Measurements from ENCODE around the gene NBEAL1. TPM values are rescaled to one million over a fixed set of nuclear protein-coding genes. Genes with fewer than 3 reads are reported as not detected.
"Not testable (repeated sequence)": the region's sequence is repeated elsewhere in the genome, so short reads cannot be mapped to it uniquely, and the experiment has no call there.

The NBEAL1 gene
- total and polyA plus RNA-seq, 12 donors, result 2.5 to 24.5 (median 17.9) TPM

DNA sequence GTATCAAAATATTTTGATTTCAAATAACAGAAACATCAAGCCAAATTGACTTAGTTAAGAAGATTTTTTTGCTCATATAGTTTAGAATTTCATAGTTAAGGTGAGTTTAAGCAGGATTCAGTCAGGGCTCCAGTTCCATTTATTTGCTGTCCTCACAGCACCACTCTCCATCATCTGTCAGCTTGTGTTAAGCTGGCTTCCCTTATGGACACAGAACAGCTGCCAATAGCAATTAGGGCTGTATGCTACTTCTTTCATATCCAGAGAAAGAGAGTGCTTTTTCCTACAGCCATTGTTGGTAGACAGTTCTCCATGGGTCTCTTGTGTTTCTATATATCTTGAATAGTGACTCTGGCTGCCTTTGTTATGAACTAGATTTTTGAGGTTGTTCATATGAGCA is 128.7 kb downstream of the NBEAL1 start:
- DNase-seq (no peak), ATAC-seq (no peak)
- no peak overlapping the region for H3K4me3 ChIP-seq
- no peak overlapping the region for H3K27ac ChIP-seq
- H3K9me3 ChIP-seq, result no peaks in the 10 kb centered on the region
- no peaks in the 10 kb centered on the region for H3K27me3 ChIP-seq
- TF ChIP-seq, protein P1, sequence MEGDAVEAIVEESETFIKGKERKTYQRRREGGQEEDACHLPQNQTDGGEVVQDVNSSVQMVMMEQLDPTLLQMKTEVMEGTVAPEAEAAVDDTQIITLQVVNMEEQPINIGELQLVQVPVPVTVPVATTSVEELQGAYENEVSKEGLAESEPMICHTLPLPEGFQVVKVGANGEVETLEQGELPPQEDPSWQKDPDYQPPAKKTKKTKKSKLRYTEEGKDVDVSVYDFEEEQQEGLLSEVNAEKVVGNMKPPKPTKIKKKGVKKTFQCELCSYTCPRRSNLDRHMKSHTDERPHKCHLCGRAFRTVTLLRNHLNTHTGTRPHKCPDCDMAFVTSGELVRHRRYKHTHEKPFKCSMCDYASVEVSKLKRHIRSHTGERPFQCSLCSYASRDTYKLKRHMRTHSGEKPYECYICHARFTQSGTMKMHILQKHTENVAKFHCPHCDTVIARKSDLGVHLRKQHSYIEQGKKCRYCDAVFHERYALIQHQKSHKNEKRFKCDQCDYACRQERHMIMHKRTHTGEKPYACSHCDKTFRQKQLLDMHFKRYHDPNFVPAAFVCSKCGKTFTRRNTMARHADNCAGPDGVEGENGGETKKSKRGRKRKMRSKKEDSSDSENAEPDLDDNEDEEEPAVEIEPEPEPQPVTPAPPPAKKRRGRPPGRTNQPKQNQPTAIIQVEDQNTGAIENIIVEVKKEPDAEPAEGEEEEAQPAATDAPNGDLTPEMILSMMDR (IDR thresholded peaks at IDR 0.05), result no peak
- H3K36me3 ChIP-seq, result peaks cover 0 to 98% (median 16%) of the 10 kb centered on the region in 9 donors
- H3K4me1 ChIP-seq, result no peaks in the 10 kb centered on the region
- intact Hi-C loops (cut with DNase I), result no loop called here

DNA sequence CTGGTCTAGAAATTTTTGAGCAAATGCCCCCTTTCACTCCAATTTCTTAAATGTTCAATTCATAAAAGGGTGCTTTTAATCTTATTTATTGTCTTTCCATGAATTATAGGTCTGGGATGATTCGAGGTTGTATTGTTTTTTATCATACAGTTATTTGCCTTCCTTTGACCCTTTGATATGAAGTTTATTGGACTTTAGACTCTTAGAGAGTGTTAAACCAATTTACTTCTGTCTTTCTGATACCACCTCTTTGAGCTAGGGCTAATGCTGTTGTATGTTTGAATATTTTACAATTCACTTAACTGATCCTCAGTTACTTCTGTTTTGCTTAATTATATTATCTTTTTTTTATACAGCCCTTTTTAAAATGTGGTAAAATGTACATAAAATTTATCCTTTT is 134.5 kb downstream of the NBEAL1 start:
- TF ChIP-seq, protein P1 (IDR thresholded peaks at IDR 0.05), result no peak
- no peak for ATAC-seq
- H3K4me1 ChIP-seq, result no peaks in the 10 kb centered on the region
- intact Hi-C loops (cut with DNase I), result no loop called here
- H3K27me3 ChIP-seq, result no peaks in the 10 kb centered on the region
- WGBS, 2 donors, result 89 to 98% methylated on average over 1 of the region's 1 CpG
- DNase-seq, result no peak
- no peak overlapping the region for H3K4me3 ChIP-seq
- H3K36me3 ChIP-seq, result peaks cover 0 to 96% (median 33%) of the 10 kb centered on the region in 9 donors
- peaks cover 0 to 6% (median 0%) of the 10 kb centered on the region in 11 donors for H3K9me3 ChIP-seq
- H3K27ac ChIP-seq, result no peak overlapping the region

DNA sequence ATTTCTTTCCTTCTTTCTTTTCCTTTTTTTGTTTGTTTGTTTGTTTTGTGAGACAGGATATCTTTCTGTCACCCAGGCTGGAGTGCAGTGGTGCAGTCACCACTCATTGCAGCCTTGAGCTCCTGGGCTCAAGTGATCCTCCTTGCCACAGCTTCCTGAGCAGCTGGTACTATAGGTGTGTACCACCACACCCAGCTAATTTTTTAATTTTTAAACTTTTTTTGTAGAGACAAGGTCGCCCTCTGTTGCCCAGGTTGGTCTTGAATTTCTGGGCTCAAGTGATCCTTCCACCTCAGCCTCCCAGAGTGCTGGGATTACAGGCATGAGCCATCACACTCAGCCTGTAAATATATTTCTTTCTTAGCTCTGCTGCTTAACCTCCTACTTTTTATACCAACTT is 140.7 kb downstream of the NBEAL1 start:
- intact Hi-C loops (cut with DNase I), result no loop called here
- Histone ChIP-seq H3K27ac (no peak overlapping the region), H3K36me3 (peaks cover 0 to 94% (median 24%) of the 10 kb centered on the region in 9 donors), H3K27me3 (no peaks in the 10 kb centered on the region), H3K9me3 (no peaks in the 10 kb centered on the region), H3K4me3 (no peak overlapping the region), H3K4me1 (no peaks in the 10 kb centered on the region)
- 92 to 94% methylated on average over 1 of the region's 1 CpG for WGBS, 2 donors
- TF ChIP-seq, protein P1 (IDR thresholded peaks at IDR 0.05), result no peak
- no peak for ATAC-seq
- DNase-seq, result no peak

DNA sequence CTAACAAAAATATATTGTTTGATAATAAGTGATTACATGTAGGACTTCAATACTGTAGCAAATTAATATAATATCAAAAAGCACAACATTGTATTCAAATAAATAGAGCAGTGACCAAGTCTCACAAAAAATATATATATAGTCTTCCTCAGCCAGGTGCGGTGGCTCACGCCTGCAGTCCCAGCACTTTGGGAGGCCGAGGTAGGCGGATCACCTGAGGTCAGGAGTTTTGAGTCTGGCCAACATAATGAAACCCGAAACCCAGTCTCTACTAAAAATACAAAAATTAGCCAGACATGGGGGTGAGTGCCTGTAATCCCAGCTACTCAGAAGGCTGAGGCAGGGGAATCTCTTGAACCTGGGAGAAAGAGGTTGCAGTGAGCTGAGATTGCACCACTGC is 148.0 kb downstream of the NBEAL1 start:
- H3K4me1 ChIP-seq; intact Hi-C loops (cut with DNase I); ATAC-seq; H3K9me3 ChIP-seq; H3K4me3 ChIP-seq; DNase-seq; H3K27ac ChIP-seq; H3K27me3 ChIP-seq: not testable (repeated sequence)
- 97 to 100% methylated on average over 5 of the region's 5 CpGs for WGBS, 2 donors
- peaks cover 0 to 91% (median 23%) of the 10 kb centered on the region in 9 donors for H3K36me3 ChIP-seq

DNA sequence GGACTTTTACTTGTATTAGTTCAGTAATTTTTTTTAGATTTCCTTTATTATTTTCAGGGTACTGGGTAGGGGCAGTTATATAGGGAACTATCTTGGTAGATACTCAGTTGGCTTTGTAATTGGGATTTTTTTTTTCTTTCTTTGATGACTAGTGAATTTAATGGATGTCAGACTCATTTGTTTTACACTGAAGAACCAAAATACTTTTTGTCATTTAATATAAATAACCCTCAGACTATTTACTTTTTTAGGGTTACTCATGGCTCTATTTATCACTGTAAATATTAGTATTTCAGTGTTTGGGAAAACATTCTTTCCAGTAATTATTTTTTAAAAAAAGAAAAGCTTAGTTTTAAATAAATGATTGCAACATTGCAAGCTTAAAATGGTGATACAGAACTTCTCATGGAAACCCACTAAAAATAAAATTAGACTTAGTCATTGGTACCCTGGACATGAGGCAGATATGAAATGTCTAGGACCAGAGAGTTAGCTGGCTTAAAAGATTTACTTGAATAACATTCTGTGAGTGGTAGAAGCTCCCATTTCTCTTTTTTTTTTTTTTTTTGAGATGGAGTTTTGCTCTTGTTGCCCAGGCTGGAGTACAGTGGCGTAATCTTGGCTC is 149.7 kb downstream of the NBEAL1 start:
- Histone ChIP-seq H3K27me3 (no peaks in the 10 kb centered on the region), H3K27ac (no peak overlapping the region), H3K9me3 (no peaks in the 10 kb centered on the region), H3K36me3 (peaks cover 0 to 88% (median 27%) of the 10 kb centered on the region in 9 donors), H3K4me3 (no peak overlapping the region), H3K4me1 (no peaks in the 10 kb centered on the region)
- TF ChIP-seq, protein P1 (IDR thresholded peaks at IDR 0.05), result no peak
- WGBS, 2 donors, result 88 to 100% methylated on average over 1 of the region's 1 CpG
- ATAC-seq, result no peak
- intact Hi-C loops (cut with DNase I), result no loop called here
- no peak for DNase-seq

Data from heart right ventricle (tissue), 16 donors.